Measurements from ENCODE around the gene PLXNB2.

Gene PLXNB2

DNA sequence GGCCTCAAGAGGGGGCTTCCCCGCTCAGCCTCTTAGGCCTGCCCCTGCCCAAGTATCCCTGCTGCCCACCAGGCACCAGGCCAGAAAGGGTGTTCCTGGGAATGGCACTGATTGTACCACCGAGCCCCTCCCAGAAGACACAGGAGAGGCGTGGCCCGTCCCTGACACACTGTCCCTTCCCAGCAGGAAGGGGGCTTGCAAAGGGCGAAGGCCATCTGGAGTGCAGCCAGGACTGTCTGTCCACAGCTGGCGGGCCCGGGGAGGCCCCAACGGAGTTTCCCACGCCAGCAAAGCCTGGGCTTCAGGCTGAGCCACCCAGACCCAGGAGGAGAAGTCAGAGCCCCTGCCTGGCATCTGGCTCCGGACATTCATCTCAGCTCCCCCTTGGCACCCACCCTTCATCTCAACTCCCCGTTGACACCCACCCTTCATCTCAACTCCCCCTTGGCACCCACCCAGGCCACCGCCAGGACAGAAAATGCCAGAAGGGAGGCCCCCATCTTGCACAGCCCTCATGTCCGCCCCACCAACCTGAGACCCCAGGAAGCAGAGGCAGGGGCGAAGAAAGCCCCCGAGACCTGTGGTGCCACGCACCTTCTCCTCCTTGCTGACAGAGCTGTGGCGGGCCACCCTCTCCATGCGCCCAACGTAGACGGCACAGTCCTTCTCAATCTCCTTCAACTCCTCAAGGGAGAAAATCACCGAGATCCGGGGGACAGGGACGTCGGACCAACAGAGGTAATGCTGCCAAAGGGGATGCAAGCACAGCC is 82.1 kb downstream of the PLXNB2 start:
- DNase-seq = no peak

All from NCI-H1930 (cell line).